ENCODE measurements around the gene MMRN2. TPM values are rescaled to one million over a fixed set of nuclear protein-coding genes. Genes with fewer than 3 reads are reported as not detected.
A peak's percentile ranks its signal among the peaks of the same experiment; 100 is the strongest.

Gene MMRN2
- total RNA-seq, 1 experiment from 2014 or later, result 0.64 TPM

GRCh38 chr10:86899670-86900276 lies 57.6 kb downstream of the MMRN2 start:
- H3K4me3 ChIP-seq (ENCODE audit: low read depth, low read length), result no peak overlapping the region
- peaks cover 5% of the 10 kb centered on the region for H3K36me3 ChIP-seq (ENCODE audit: control insufficient read depth, insufficient read depth, low read length)
- peak overlapping the region; percentile 27 for H3K27ac Mint-ChIP-seq (ENCODE audit: unreplicated experiment)
- no peaks in the 10 kb centered on the region for H3K27me3 ChIP-seq (replicated peaks; ENCODE audit: control insufficient read depth, insufficient read depth, low read length)
- H3K4me1 ChIP-seq, result no peaks in the 10 kb centered on the region
- DNase-seq, result peak; percentile 55 to 76
- no peaks in the 10 kb centered on the region for H3K27me3 Mint-ChIP-seq (ENCODE audit: insufficient read depth, unreplicated experiment)
- H3K9me3 Mint-ChIP-seq (ENCODE audit: unreplicated experiment), result no peaks in the 10 kb centered on the region
- no TSS peak for BruUV-seq (replicated peaks)
- H3K4me3 Mint-ChIP-seq (ENCODE audit: unreplicated experiment), result no peak overlapping the region
- intact Hi-C loops (cut with micrococcal nuclease; ENCODE audit: unreplicated experiment), result loop anchor here (1.0 to 5.0 kb wide), 4 partner anchors 142 to 211 kb away; partner anchors contain the start of gene BMPR1A
- POLR2A ChIA-PET, result no interaction called here
- H3K4me1 Mint-ChIP-seq (ENCODE audit: low read depth, unreplicated experiment), result peaks cover 12% of the 10 kb centered on the region
- TF ChIP-seq, protein P1, sequence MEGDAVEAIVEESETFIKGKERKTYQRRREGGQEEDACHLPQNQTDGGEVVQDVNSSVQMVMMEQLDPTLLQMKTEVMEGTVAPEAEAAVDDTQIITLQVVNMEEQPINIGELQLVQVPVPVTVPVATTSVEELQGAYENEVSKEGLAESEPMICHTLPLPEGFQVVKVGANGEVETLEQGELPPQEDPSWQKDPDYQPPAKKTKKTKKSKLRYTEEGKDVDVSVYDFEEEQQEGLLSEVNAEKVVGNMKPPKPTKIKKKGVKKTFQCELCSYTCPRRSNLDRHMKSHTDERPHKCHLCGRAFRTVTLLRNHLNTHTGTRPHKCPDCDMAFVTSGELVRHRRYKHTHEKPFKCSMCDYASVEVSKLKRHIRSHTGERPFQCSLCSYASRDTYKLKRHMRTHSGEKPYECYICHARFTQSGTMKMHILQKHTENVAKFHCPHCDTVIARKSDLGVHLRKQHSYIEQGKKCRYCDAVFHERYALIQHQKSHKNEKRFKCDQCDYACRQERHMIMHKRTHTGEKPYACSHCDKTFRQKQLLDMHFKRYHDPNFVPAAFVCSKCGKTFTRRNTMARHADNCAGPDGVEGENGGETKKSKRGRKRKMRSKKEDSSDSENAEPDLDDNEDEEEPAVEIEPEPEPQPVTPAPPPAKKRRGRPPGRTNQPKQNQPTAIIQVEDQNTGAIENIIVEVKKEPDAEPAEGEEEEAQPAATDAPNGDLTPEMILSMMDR (IDR thresholded peaks at IDR 0.05; ENCODE audit: insufficient read depth in 1 of 2, low read depth in 1 of 2, low read length in 1 of 2, severe bottlenecking in 1 of 2, unreplicated experiment in 1 of 2), result peak; percentile 72 to 83
- peaks cover 43% of the 10 kb centered on the region for H3K36me3 Mint-ChIP-seq (ENCODE audit: insufficient read depth, unreplicated experiment)
- 0 out of 2 replicates have a peak, but pooled peaks cover 6% of the 10 kb centered on the region for H3K9me3 ChIP-seq
- CTCF ChIA-PET, result interaction anchor here (0.9 to 1.7 kb wide), 3 partner anchors 40 to 207 kb away, joined by 3 to 5 read pairs (median 5); no protein-coding TSS in a partner anchor

DNA sequence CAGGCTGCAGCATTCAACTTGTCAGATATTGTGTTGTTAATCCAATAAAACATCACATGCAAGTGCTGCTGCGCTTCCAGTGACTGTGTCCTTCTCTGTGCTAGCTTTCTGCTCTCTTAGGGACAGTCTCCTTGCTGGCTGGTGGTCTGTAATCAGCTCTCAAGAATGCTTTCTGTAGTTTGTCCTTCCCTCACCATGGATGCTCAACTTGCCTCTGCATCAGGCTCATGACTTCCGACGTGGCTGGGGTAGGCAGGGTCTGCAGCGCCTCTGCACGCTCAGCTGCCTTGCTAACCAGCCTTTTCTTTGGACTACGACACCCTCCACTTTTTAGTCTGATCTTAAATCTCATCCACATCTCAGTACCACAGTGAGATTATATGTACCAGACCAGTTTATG lies 58.3 kb downstream of the MMRN2 start:
- TF ChIP-seq, protein P1 (IDR thresholded peaks at IDR 0.05; ENCODE audit: insufficient read depth in 1 of 2, low read depth in 1 of 2, low read length in 1 of 2, severe bottlenecking in 1 of 2, unreplicated experiment in 1 of 2), result no peak
- Histone ChIP-seq H3K27me3 (replicated peaks; ENCODE audit: control insufficient read depth, insufficient read depth, low read length) (no peaks in the 10 kb centered on the region), H3K4me3 (ENCODE audit: low read depth, low read length) (no peak overlapping the region), H3K36me3 (ENCODE audit: control insufficient read depth, insufficient read depth, low read length) (peaks cover 5% of the 10 kb centered on the region), H3K4me1 (no peaks in the 10 kb centered on the region), H3K9me3 (0 out of 2 replicates have a peak, but pooled peaks cover 6% of the 10 kb centered on the region)
- peak overlapping the region; percentile 27 for H3K27ac Mint-ChIP-seq (ENCODE audit: unreplicated experiment)
- peaks cover 37% of the 10 kb centered on the region for H3K36me3 Mint-ChIP-seq (ENCODE audit: insufficient read depth, unreplicated experiment)
- POLR2A ChIA-PET, result no interaction called here
- intact Hi-C loops (cut with micrococcal nuclease; ENCODE audit: unreplicated experiment), result loop anchor here (1.0 to 5.0 kb wide), 4 partner anchors 142 to 211 kb away; partner anchors contain the start of gene BMPR1A
- no peak overlapping the region for H3K4me3 Mint-ChIP-seq (ENCODE audit: unreplicated experiment)
- no peaks in the 10 kb centered on the region for H3K9me3 Mint-ChIP-seq (ENCODE audit: unreplicated experiment)
- H3K4me1 Mint-ChIP-seq (ENCODE audit: low read depth, unreplicated experiment), result peaks cover 12% of the 10 kb centered on the region
- no TSS peak for BruUV-seq (replicated peaks)
- no peak for DNase-seq
- CTCF ChIA-PET, result interaction anchor here (0.9 to 1.7 kb wide), 3 partner anchors 41 to 206 kb away, joined by 3 to 5 read pairs (median 5); no protein-coding TSS in a partner anchor
- no peaks in the 10 kb centered on the region for H3K27me3 Mint-ChIP-seq (ENCODE audit: insufficient read depth, unreplicated experiment)

- no peaks in the 10 kb centered on the region for H3K9me3 Mint-ChIP-seq (ENCODE audit: unreplicated experiment)
- DNase-seq, result no peak
- peaks cover 12% of the 10 kb centered on the region for H3K4me1 Mint-ChIP-seq (ENCODE audit: low read depth, unreplicated experiment)
- POLR2A ChIA-PET, result no interaction called here
- H3K4me3 Mint-ChIP-seq (ENCODE audit: unreplicated experiment), result no peak overlapping the region
- intact Hi-C loops (cut with micrococcal nuclease; ENCODE audit: unreplicated experiment), result loop anchor here (5.0 kb wide), 1 partner anchor 141 kb away; the partner anchor contains the start of gene BMPR1A
- BruUV-seq (replicated peaks), result no TSS peak
- peaks cover 34% of the 10 kb centered on the region for H3K36me3 Mint-ChIP-seq (ENCODE audit: insufficient read depth, unreplicated experiment)
- Histone ChIP-seq H3K9me3 (0 out of 2 replicates have a peak, but pooled peaks cover 6% of the 10 kb centered on the region), H3K4me3 (ENCODE audit: low read depth, low read length) (no peak overlapping the region), H3K27me3 (replicated peaks; ENCODE audit: control insufficient read depth, insufficient read depth, low read length) (no peaks in the 10 kb centered on the region), H3K4me1 (no peaks in the 10 kb centered on the region), H3K36me3 (ENCODE audit: control insufficient read depth, insufficient read depth, low read length) (peaks cover 6% of the 10 kb centered on the region)
- TF ChIP-seq, protein P1 (IDR thresholded peaks at IDR 0.05; ENCODE audit: insufficient read depth in 1 of 2, low read depth in 1 of 2, low read length in 1 of 2, severe bottlenecking in 1 of 2, unreplicated experiment in 1 of 2), result no peak
- H3K27ac Mint-ChIP-seq (ENCODE audit: unreplicated experiment), result no peak overlapping the region
- CTCF ChIA-PET, result no interaction called here
- no peaks in the 10 kb centered on the region for H3K27me3 Mint-ChIP-seq (ENCODE audit: insufficient read depth, unreplicated experiment)
Measured at GRCh38 chr10:86898511-86898910, 58.9 kb downstream of the MMRN2 start.
